Esophagus squamous epithelium (tissue), 5 donors: Measurements from ENCODE around the gene ZNF267. TPM values are rescaled to one million over a fixed set of nuclear protein-coding genes. Genes with fewer than 3 reads are reported as not detected.

Source experiments
- DNase-seq: peaks from one replicate; lab custom pipeline; 2025; lab: John Stamatoyannopoulos, UW
- H3K27ac ChIP-seq, 4 donors: fragments of 200-600 bp; sonication (generic); one replicate each; pipeline ENCODE4 v1.5.1; 2016 to 2019; ENCODE audit warnings: mild to moderate bottlenecking in 1 of 4
- H3K27me3 ChIP-seq, 4 donors: fragments of 200-600 bp; sonication (generic); 1 replicate in 3 of 4; 2 replicates in 1 of 4; pipeline versions ENCODE4 v1.5.1 to v1.6.0; 2017 to 2021; ENCODE audit warnings: antibody characterized with exemption in 1 of 4
- H3K36me3 ChIP-seq, 3 donors: fragments of 200-600 bp; sonication (generic); one replicate each; pipeline ENCODE4 v1.5.1; 2016 to 2019
- H3K4me1 ChIP-seq, 3 donors: fragments of 200-600 bp; sonication (generic); one replicate each; pipeline ENCODE4 v1.5.1; 2017 to 2019
- H3K4me3 ChIP-seq, 4 donors: fragments of 200-600 bp; sonication (generic); 1 replicate in 3 of 4; 2 replicates in 1 of 4; pipeline ENCODE4 v1.5.1; 2016 to 2019; ENCODE audit warnings: mild to moderate bottlenecking in 2 of 4, moderate library complexity in 1 of 4
- H3K9me3 ChIP-seq, 3 donors: fragments of 200-600 bp; sonication (generic); one replicate each; pipeline ENCODE4 v1.5.1; 2016 to 2019
- CTCF ChIP-seq, 6 experiments: fragments of 450-650 bp in 4 of 6; fragments of 200-600 bp in 2 of 6; sonication (generic) in 2 of 6; IDR thresholded peaks; one replicate each; pipeline ENCODE4 v1.5.1; 2016 to 2019; ENCODE audit warnings: antibody characterized with exemption in 6 of 6, mild to moderate bottlenecking in 4 of 6, moderate library complexity in 4 of 6
- POLR2A ChIP-seq, 4 donors: fragments of 450-650 bp; IDR thresholded peaks; one replicate each; pipeline ENCODE4 v1.6.1; 2017; ENCODE audit warnings: antibody characterized with exemption in 4 of 4, mild to moderate bottlenecking in 4 of 4, moderate library complexity in 3 of 4
- WGBS, 2 donors: methylation state at CpG; one replicate each; pipeline ENCODE4 v1.1.5; 2018; 5-methylcytosine and 5-hydroxymethylcytosine counted together
- intact Hi-C: fragments of 100-400 bp; cut with DNase I; formaldehyde crosslinking; loops from one replicate; pipeline ENCODE4 v1.15.0; 2022
- total RNA-seq, 4 donors: library from RNA; depleted of rRNA; stranded (reverse); fragments of >200 nt; gene quantifications; one replicate each; pipeline ENCODE4 v1.1.0, GENCODE V29; 2016
- donor health status: DM: yes; HTN: yes; CAD: no.

The ZNF267 gene
- total RNA-seq, 4 donors from 2014 or later, result 9.9 to 14.7 (median 12.4) TPM

GRCh38 chr16:31869511-31870201, 4.0 kb upstream of the ZNF267 start:
- Histone ChIP-seq H3K27me3 (no peaks in the 10 kb centered on the region), H3K27ac (peak overlapping the region; percentile 16 to 84 (median 48)), H3K9me3 (no peaks in the 10 kb centered on the region), H3K36me3 (no peaks in the 10 kb centered on the region), H3K4me1 (peaks cover 8 to 29% (median 11%) of the 10 kb centered on the region in 3 donors), H3K4me3 (peak overlapping the region in 1 of 4 donors; percentile 7)
- 34 to 40% methylated on average over 3 to 4 of the region's 4 CpGs for WGBS, 2 donors
- no peak for DNase-seq
- TF ChIP-seq POLR2A (IDR thresholded peaks at IDR 0.05) (no peak), CTCF (IDR thresholded peaks at IDR 0.05) (no peak)
- intact Hi-C loops, result no loop called here

- no peaks in the 10 kb centered on the region for H3K9me3 ChIP-seq
- WGBS, 2 donors, result 73 to 84% methylated on average over 2 of the region's 2 CpGs
- no peak for TF ChIP-seq POLR2A (IDR thresholded peaks at IDR 0.05)
- DNase-seq, result no peak
- no peak overlapping the region for H3K27ac ChIP-seq
- peaks cover 17 to 41% (median 20%) of the 10 kb centered on the region in 3 donors for H3K4me1 ChIP-seq
- H3K27me3 ChIP-seq, result no peaks in the 10 kb centered on the region
- intact Hi-C loops, result no loop called here
- no peak overlapping the region for H3K4me3 ChIP-seq
- no peaks in the 10 kb centered on the region for H3K36me3 ChIP-seq
Measured at GRCh38 chr16:31870809-31871208, 2.8 kb upstream of the ZNF267 start.

- no peak overlapping the region for H3K27ac ChIP-seq
- H3K27me3 ChIP-seq, result no peaks in the 10 kb centered on the region
- H3K9me3 ChIP-seq, result no peaks in the 10 kb centered on the region
- intact Hi-C loops, result no loop called here
- no peak for DNase-seq
- no peak overlapping the region for H3K4me3 ChIP-seq
- 79 to 93% methylated on average over 3 of the region's 3 CpGs for WGBS, 2 donors
- peaks cover 20 to 48% (median 23%) of the 10 kb centered on the region in 3 donors for H3K4me1 ChIP-seq
- no peak for TF ChIP-seq CTCF (IDR thresholded peaks at IDR 0.05)
- no peak for TF ChIP-seq POLR2A (IDR thresholded peaks at IDR 0.05)
- H3K36me3 ChIP-seq, result no peaks in the 10 kb centered on the region
Measured at GRCh38 chr16:31871510-31871909, 2.1 kb upstream of the ZNF267 start.

GRCh38 chr16:31872201-31872600, 1.4 kb upstream of the ZNF267 start:
- no peaks in the 10 kb centered on the region for H3K36me3 ChIP-seq
- intact Hi-C loops, result no loop called here
- DNase-seq, result no peak
- H3K4me1 ChIP-seq, result peaks cover 27 to 55% (median 30%) of the 10 kb centered on the region in 3 donors
- H3K9me3 ChIP-seq, result no peaks in the 10 kb centered on the region
- 25 to 100% methylated on average over 1 of the region's 6 CpGs for WGBS, 2 donors
- H3K27ac ChIP-seq, result no peak overlapping the region
- no peaks in the 10 kb centered on the region for H3K27me3 ChIP-seq
- H3K4me3 ChIP-seq, result no peak overlapping the region
- no peak for TF ChIP-seq CTCF (IDR thresholded peaks at IDR 0.05)
- no peak for TF ChIP-seq POLR2A (IDR thresholded peaks at IDR 0.05)

- no peak for DNase-seq
- H3K27me3 ChIP-seq, result no peaks in the 10 kb centered on the region
- intact Hi-C loops, result no loop called here
- H3K4me3 ChIP-seq, result peak overlapping the region; percentile 77 to 100 (median 92)
- peak overlapping the region; percentile 98 to 99 (median 98) for H3K27ac ChIP-seq
- H3K9me3 ChIP-seq, result no peaks in the 10 kb centered on the region
- TF ChIP-seq CTCF (IDR thresholded peaks at IDR 0.05) (no peak), POLR2A (IDR thresholded peaks at IDR 0.05) (no peak)
- H3K36me3 ChIP-seq, result peaks cover 0 to 13% (median 6%) of the 10 kb centered on the region in 3 donors
- H3K4me1 ChIP-seq, result peaks cover 28 to 63% (median 40%) of the 10 kb centered on the region in 3 donors
- 0 to 1% methylated on average over 12 to 14 of the region's 14 CpGs for WGBS, 2 donors
Measured at GRCh38 chr16:31874366-31875111, 932 bp downstream of the ZNF267 start.
